DND-41 (cell line): ENCODE data around the gene LHPP.

ENCODE experiments used
- EZH2 ChIP-seq: IDR thresholded peaks from 3 replicates; pipeline ENCODE4 v1.6.1; 2012; ENCODE audit warnings: borderline replicate concordance, low read depth, mild to moderate bottlenecking, moderate library complexity, low read length, inconsistent platforms; ENCODE audit not compliant: severe bottlenecking
- TF ChIP-seq, protein P1 (sequence below): IDR thresholded peaks from 2 replicates; pipeline ENCODE4 v1.5.1; 2012; ENCODE audit warnings: borderline replicate concordance, low read length, moderate library complexity, mild to moderate bottlenecking; ENCODE audit not compliant: poor library complexity, severe bottlenecking; ENCODE audit errors: extremely low read depth

DNA sequence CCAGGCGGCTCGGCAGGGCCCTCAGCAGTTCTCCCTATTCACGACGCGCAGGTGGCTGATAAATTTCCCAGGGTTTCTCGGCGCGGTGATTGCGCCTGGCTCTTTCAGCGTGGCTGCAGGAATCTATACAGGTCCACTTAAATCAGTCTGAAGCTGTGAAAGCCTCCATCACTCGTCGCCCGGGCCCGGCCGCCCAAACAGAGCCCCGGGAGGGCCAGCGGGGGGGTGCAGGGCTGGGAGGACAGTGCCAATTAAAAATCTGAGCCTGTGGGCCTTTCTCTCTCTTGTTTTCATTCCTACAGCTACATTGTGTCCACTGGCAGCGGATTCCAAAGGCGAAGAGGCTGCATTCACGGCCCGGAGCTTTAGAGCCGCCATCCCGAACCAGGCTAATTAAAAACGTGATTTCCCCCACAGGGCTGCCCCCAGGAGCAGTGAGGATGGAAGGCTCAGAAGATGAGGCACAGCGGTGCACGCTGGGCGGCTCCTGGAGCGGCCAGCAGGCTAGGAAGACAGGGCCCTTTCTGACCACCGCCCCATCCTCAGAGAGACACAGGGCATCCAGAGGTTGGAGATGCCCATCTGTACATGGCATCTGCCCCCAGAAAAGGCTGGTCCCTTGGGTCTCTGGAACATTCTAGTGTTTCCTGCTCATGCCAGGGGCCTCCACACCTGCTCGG lies 181.8 kb downstream of the LHPP start:
- TF ChIP-seq, protein P1, sequence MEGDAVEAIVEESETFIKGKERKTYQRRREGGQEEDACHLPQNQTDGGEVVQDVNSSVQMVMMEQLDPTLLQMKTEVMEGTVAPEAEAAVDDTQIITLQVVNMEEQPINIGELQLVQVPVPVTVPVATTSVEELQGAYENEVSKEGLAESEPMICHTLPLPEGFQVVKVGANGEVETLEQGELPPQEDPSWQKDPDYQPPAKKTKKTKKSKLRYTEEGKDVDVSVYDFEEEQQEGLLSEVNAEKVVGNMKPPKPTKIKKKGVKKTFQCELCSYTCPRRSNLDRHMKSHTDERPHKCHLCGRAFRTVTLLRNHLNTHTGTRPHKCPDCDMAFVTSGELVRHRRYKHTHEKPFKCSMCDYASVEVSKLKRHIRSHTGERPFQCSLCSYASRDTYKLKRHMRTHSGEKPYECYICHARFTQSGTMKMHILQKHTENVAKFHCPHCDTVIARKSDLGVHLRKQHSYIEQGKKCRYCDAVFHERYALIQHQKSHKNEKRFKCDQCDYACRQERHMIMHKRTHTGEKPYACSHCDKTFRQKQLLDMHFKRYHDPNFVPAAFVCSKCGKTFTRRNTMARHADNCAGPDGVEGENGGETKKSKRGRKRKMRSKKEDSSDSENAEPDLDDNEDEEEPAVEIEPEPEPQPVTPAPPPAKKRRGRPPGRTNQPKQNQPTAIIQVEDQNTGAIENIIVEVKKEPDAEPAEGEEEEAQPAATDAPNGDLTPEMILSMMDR, result no peak
- no peak for TF ChIP-seq EZH2
